Measurements from ENCODE around the gene GALNT4. TPM values are rescaled to one million over a fixed set of nuclear protein-coding genes. Genes with fewer than 3 reads are reported as not detected.

Gene GALNT4
- polyA plus RNA-seq, 3 donors = 7.9 to 10.9 (median 10.2) TPM

- DNase-seq = no peak
Measured at GRCh38 chr12:89540586-89540985, 16.0 kb upstream of the GALNT4 start.

GRCh38 chr12:89539426-89540223 is 15.0 kb upstream of the GALNT4 start:
- no peak for DNase-seq

- DNase-seq = no peak
Measured at GRCh38 chr12:89538897-89539296, 14.3 kb upstream of the GALNT4 start.

- DNase-seq = no peak
Measured at GRCh38 chr12:89537389-89537788, 12.8 kb upstream of the GALNT4 start.

GRCh38 chr12:89529738-89530137 is 5.1 kb upstream of the GALNT4 start:
- DNase-seq = peak; percentile 41

- no peak for DNase-seq
Measured at GRCh38 chr12:89528434-89528833, 3.8 kb upstream of the GALNT4 start.

- DNase-seq = peak; percentile 77
Measured at GRCh38 chr12:89525824-89526770, 1.5 kb upstream of the GALNT4 start, which contains the start of gene POC1B. Gene POC1B, minus strand, starts transcription at chr12:89526047. Its CDS starts 152 bp downstream, at chr12:89525895.

- peak; percentile 26 for DNase-seq
Measured at GRCh38 chr12:89525305-89525823, 768 bp upstream of the GALNT4 start.

GRCh38 chr12:89523843-89524540 is 604 bp downstream of the GALNT4 start:
- DNase-seq = no peak

GRCh38 chr12:89523393-89523792 is 1.2 kb downstream of the GALNT4 start:
- DNase-seq = no peak

- DNase-seq = no peak
Measured at GRCh38 chr12:89521364-89522223, 3.0 kb downstream of the GALNT4 start.

GRCh38 chr12:89517720-89518119 is 6.9 kb downstream of the GALNT4 start:
- no peak for DNase-seq

- DNase-seq = no peak
Measured at GRCh38 chr12:89516633-89517032, 8.0 kb downstream of the GALNT4 start.

GRCh38 chr12:89514751-89515150 is 9.8 kb downstream of the GALNT4 start:
- no peak for DNase-seq

GRCh38 chr12:89513544-89513943 is 11.1 kb downstream of the GALNT4 start:
- DNase-seq = no peak

GRCh38 chr12:89507015-89507824 is 17.4 kb downstream of the GALNT4 start:
- no peak for DNase-seq

- no peak for DNase-seq
Measured at GRCh38 chr12:89506050-89506449, 18.5 kb downstream of the GALNT4 start.

GRCh38 chr12:89504560-89505346 is 19.8 kb downstream of the GALNT4 start:
- no peak for DNase-seq

GRCh38 chr12:89501793-89502192 is 22.8 kb downstream of the GALNT4 start:
- DNase-seq = no peak
